Limb (tissue), 2 donors: ENCODE measurements around the gene MAMLD1.
A peak's percentile ranks its signal among the peaks of the same experiment; 100 is the strongest.
"Not testable (repeated sequence)": the region's sequence is repeated elsewhere in the genome, so short reads cannot be mapped to it uniquely, and the experiment has no call there.

Source experiments
- DNase-seq, 2 donors: peaks; one replicate each; pipeline ENCODE4 v3.0.0-alpha.2; 2016; ENCODE audit errors: extremely low spot score in 2 of 2

The MAMLD1 gene, protein sequence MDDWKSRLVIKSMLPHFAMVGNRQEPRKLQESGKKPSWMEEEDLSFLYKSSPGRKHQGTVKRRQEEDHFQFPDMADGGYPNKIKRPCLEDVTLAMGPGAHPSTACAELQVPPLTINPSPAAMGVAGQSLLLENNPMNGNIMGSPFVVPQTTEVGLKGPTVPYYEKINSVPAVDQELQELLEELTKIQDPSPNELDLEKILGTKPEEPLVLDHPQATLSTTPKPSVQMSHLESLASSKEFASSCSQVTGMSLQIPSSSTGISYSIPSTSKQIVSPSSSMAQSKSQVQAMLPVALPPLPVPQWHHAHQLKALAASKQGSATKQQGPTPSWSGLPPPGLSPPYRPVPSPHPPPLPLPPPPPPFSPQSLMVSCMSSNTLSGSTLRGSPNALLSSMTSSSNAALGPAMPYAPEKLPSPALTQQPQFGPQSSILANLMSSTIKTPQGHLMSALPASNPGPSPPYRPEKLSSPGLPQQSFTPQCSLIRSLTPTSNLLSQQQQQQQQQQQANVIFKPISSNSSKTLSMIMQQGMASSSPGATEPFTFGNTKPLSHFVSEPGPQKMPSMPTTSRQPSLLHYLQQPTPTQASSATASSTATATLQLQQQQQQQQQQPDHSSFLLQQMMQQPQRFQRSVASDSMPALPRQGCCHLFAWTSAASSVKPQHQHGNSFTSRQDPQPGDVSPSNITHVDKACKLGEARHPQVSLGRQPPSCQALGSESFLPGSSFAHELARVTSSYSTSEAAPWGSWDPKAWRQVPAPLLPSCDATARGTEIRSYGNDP

DNA sequence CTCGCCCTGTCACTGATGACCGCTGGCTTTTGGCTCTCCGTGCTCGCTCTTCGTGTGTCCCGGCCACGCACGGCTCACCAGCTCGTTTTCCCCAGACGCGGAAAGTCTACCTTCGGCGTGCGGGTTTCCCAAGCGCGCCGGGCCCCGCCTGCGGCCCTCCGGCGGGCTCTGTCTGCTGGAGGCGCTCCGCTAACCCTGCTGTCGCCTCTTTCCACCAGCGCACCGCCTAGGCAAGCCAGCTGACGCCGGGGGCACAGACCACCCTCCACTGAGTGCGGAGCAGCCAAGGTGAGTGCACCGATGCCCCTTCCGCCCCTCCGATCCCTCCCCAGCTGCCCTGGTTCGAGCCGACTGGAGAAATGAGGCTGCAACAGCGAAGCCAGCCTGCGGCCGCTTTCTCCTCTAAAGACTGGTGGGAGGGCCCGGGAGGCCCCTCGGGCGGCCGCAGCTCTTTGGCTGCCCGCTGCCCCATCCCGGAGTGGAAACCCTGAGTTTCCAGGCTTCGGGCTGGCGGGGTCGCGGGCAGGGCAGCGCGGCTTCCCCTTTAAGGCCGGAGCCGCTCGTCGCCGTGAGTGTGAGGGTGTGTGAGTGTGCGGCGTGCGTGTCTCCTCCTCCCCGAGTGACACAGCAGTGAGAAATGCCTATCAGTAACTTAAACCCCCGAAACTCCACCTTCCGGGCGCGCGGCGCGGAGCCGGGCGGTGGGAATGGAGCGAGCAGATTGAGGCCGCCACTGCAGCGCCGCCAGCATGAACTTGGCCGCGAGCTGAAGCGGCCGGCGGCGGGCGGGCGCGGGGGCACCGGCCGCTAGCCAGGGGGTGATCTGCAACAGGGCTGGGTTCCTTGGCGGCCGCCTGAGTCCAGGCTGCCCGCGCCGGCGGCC, at the start of gene MAMLD1:
MAMLD1 (plus strand) TSS at position 719 of the 883 bp plus-strand sequence. CDS start 82,200 bp downstream, outside the sequence.
- peak; percentile 56 to 75 for DNase-seq

DNA sequence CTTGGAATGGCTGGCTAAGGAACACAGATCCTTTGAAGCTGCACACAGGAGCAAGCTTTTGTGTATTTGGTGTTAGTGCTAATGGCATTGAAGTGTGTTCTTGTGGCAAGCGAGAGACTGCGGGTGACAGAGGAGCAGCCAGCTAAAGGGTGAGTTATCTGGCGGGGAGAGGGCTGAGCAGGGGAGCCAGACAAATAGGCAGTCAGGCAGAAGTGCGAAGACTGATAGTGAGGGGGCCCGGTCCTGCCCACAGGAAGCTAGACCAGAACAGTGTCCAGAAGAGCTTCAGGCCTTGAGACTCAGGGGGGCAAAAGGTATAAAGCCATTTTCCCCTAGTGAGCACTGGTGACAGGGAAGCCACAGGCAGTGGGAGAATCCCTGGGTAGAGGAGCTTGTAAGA, 49.6 kb upstream of the MAMLD1 start:
- no peak for DNase-seq

DNA sequence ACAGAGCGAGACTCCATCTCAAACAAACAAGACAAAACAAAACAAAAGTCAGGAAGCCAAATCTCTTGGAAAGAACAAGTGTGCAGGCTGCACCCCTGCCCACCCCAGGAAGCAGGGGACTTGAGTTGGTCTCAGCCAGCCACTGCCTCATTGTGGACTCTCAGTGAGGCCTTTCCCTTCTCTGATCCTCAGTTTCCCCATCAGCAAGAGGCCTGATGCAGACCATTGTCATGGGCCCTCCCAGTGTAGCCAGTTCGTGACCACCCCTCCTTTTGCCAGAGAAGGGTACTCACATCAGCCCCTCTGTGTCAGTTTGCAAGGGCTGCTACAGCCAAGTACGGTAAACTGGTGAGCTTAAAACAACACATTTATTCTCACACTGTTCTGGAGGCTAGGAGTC, 48.9 kb upstream of the MAMLD1 start:
- DNase-seq = no peak

DNA sequence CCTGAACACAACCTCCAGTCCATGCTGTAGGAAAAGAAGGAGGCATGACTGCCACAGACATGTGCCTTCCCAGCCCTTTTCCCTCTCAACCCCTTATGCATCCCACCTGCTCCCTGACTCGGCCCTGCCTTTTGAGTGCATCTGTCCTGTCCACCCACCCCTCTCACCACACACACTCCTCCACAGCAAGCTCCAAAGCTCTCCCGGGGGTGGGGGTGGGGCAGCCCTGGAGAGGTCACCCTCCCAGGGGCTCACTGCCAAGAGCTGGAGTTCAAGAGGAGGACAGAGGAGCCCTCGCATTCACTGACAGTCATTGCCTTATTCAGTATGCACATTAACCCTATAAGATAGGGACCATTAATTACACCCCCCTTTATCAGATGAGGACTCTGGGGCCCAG, 46.6 kb upstream of the MAMLD1 start:
- no peak for DNase-seq

DNA sequence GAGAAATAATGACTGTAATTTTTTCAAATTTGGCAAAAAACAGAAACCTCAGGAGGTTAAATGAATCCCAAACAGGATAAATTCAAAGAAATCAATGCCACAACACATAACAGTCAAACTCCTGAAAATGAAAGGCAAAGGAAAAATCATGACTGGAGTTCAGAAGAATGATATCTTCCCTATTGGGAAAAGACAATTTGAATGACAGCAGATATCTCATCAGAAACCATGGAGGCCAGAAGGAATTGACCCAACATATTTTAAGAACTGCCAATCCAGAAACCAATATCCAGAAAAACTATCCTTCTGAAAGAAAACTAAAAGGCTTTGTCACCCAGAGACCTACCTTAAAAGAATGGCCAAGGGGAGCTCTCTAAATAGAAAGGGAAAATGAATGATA, 40.1 kb upstream of the MAMLD1 start:
- no peak for DNase-seq

DNA sequence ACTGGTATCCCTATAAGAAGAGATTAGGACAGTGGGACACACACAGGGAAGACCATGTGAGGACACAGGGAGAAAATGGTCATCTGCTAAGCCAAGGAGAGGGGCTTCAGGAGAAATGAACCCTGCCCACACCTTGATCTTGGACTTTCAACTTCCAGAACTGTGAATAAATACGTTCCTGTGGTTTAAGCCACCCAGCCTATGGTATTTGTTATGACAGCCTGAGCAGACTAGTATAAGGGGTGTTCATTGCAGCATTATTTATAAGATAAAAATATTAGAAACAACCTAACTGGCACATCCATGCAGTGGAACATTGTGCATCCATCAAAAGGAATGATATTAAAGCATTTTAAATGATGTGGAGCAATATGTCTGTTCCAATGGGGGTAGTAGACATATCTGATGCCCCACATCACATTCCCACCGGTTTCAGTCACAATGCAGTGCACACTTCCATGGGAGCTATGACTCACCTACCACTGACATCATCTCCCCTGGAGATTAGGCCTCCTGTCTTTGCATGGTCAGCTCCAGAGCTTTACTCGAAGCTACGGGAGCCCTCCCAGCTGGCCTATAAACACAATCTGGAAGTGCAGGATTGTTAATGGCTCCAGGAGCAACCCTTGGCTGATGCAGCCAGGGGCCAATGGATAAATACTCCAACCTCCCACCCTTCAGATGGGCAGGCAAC, 38.9 kb upstream of the MAMLD1 start:
- no peak for DNase-seq

DNA sequence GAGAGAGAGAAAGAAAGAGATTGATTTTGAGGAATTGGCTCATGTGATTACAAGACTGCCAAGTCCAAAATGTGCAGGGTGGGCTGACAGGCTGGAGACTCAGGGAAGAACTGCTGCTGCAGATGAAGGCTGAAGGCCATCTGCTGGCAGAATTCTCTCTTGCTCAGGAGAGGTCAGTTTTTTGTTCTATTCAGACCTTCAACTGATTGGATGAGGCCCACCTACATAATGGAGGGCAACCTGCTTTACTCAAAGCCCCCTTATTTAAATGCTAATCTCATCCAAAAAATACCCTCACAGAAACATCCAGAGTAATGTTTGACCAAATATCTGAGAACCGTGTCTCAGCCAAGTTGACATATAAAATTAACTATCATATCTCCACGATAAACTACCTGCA, 38.2 kb upstream of the MAMLD1 start:
- no peak for DNase-seq

DNA sequence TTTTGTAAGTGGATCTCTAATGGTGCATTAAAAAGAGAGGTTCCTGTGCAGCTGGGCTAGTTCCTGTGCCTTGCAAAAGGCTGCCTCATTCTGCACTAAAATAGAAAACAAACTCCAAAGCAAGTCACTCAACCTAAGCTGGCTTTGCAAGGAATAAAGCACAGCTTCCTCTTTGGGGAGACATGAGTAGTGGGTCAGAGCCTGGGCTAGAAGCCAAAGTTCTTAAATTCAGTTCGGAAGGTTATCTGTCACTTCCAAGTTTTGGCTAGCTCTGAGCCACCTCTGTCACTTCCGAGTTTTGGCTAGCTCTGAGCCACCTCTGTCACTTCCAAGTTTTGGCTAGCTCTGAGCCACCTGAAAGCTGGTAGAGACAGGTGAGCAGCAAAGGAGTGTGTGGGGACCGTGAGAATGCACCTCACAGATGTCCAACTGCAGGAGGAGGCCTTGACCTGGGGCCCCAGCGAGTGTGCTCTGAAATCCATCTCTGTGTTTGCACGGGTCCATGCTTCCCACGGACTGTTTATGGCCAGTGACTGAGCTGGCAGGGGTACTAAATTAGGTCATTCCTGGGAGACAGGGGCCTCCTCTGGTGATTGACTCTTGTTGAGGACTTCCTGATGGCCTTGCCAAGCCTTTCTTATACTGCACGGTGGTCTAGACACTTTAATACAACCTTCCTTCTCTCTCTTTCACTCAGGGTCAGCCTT, 36.4 kb upstream of the MAMLD1 start:
- no peak for DNase-seq

DNA sequence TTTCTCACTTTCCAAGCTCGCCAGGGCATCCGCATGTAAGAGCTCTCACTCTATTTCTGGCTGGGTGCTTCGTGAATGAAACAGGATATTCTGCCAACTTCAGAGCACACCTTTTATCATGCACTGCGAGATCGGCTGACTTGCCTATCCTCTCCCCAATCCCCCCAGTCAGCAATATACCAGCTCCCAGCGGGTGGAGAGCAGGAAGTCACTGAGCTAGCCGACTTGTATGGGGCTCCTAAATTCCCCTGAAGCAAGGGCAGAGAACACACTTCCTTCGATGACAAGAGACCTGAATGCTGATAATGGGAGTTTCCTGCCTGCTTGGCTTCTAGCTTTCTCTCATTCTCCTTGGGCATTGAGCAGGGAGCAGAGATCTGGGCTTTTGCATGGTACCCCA, 33.8 kb upstream of the MAMLD1 start:
- no peak for DNase-seq

DNA sequence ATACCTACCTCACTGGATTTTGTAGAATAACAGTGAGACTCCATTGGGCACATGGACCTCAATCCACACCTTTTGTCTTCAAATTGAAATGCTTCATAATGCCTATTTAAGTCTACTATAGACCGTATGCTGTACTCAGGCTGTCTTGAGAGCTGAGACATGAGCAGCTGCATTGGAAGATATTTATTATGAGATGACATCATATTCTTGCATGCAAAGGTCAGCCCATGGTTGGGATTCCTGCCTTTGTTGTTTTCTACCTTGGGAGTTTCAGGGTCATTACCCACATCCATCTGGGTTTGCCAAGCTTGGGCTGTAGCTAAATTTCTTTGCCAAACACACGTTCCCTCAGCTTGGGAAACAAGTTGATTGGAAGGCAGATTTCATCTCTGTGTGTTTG, 33.2 kb upstream of the MAMLD1 start:
- no peak for DNase-seq

DNA sequence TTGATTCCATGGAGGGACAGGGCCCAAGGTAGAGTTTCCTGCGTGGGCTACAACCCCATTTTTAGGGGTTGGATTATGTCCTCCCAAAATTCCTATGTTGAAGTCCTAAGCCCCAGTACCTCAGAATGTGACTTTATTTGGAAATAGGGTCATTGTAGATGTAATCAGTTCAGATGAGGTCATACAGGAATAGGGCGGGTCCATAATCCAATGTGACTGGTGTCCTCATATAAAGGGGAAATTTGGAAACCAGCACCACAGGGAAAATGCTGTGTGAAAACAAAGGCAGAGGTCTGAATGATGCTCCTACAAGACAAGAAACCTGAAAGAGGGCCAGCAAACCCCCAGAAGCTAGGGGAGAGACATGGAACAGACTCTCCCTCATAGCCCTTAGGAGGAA, 31.1 kb upstream of the MAMLD1 start:
- no peak for DNase-seq

DNA sequence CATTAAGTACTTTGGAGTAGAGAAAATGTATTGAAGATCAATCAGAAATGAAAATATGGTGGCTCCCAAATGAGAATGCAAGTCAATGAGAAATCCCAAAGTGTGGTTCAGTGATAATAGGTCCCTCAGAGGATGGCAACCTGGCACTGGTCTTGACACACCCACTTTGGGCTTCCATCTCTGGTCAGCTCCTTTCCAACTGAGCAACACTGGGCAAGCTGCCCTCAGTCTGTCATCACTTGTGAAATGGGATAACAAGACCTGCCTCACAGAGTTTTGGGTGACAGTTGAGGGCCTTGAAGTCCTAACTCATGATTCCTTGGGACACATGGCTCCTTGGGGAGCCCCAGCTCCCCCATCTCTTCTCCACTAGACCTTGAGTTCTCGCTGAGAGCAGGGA, 29.0 kb upstream of the MAMLD1 start:
- DNase-seq = no peak

DNA sequence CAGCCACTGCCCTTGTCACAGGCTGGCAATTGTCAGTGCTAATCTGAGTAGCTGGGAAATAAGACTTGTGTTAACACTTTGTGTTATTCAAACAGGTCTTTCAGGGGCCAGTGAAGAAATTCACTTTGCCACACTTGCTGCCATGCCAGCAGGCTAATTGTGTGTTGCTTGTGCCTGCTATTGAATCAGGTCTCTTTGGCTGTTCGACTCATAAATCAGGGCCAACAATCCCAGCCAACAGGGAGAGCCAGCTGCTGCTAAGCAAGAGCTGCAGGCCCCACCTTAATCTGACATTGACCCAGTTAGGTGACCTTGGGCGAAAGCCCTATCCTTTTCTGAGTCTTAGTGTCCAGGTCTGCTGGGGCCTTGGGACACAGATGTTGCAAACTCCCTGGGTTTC, 28.1 kb upstream of the MAMLD1 start:
- DNase-seq = no peak

DNA sequence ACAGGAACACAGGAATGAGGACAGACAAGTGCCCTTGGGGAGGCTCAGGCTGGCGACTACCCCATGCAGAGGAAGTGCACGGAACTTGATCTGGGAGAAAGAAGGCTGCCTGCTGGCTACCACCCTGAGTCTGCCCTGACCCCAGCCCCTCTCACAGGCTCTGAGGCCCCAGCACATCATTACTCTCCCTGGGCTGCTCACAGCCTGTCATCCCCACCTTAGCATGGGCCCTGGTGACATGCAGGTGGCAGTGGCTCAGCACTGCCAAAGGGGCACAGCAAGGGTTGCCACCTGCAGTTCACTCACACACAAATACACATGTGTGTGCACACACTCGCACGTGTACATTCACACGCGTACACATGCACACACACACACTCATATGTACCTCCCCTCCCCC, 26.1 kb upstream of the MAMLD1 start:
- no peak for DNase-seq

DNA sequence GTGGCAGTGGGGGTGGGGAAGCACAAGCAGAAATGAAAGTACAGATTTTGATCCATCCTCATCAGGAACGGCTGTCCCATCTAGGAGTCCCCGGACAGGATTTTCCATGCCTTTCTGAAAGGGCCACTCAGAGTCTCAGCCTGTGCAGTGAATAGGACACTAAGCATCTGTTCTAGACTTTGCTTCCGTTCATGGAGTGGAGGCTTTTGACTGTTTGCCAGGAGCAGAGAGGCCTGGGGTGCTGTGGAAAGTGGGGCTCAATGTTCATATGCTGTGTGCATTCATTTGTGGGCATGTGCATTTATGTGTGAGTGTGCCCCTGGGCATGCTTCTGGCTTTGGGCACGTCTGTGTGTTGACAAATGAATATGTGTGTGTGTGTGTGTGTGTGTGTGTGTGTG, 25.6 kb upstream of the MAMLD1 start:
- DNase-seq = peak in 1 of 2 donors; percentile 37

DNA sequence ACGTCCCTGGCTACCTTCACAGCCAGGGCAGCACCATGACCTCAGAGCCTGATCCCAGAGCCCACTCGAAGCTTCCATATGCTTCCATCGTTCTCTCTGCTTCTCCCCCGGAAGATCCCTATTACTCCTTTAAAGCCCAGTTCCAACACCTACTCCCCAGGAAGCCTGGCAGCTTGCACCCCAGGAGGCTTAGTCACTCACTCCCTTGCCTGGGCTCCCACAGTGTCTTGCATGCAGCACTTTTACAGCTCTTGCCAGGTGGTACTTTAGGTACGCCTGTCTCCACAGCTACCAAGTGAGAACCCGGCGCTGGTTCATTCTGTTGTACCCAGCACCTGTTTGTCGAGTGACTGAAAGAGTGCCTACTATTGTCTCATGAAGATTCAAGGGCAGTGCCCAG, 24.5 kb upstream of the MAMLD1 start:
- DNase-seq = no peak

DNA sequence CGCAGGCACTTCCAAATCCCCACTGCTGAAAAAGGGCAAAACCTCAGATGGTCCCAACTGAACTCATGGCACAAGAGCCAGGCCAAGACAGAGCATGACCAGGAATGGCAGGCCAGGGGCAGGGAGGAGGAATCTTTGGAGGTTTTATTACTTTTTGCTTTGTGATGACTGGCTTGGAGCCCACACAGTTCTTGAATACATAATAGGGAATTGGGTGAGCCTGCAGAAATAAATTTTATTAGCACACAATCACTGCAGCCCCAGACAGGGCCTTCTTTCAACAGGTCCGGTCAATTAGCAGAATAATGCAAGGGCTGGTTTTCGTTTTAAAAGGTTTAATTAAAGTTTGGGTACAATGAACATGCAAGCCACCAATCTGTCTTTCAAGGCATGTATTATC, 23.4 kb upstream of the MAMLD1 start:
- no peak for DNase-seq

DNA sequence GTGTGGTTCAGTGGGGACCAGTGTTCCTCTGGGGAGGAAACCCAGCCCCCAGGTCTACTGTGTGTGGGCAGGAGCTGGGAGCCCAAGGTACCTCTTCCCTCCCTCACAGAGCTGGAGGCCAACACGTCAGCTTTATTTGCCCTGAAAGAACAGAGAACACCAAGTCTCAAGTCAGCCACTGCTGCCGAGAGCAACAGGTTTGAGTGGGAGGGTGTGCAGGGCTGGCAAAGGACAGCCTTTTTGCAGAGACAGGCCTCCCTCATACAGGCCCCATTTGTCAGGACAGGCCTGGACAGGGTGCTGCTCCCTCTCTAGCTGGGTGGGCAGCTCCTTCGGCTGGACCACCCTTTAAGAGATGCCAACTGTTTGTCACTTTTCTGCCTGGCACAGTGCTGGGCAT, 22.8 kb upstream of the MAMLD1 start:
- DNase-seq = not testable (repeated sequence)

DNA sequence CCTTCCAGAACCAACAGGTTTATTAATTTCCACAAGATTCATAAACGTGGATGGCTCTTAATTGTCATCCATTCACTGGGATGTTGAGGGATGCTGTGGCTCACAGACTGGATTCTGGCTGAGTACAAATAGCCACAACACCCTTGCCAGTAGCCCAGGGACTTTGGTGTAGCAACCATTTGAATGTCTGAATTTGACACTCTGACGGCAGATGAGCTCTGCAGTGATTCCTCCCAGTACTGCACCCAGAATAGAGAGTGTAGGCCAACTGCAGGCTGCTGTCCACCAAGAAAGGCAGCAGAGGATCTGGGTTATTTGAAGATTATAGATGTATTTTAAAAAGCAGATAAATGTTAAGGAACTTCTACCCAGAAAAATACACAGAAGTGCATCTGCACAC, 15.6 kb upstream of the MAMLD1 start:
- DNase-seq = no peak

DNA sequence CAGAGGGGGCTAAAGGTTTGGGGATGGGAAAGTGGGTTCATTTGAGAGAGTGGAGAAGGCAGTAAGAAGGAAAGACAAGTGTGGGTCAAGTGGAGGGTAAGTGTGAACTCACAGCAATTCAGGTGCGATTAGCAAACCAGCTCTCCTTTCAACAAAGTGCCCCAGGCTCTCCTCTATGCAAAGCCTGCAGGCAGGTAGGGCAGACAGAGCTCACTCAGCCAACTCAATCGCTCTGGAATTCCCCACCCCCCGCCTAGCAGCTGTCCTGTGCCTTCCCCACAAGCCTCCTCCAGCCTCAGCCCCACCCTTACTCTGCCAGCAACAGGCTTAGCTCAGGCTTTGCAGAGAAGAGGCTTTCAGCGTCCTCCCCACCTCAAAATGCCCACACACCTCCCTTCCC, 14.8 kb upstream of the MAMLD1 start:
- DNase-seq = peak in 1 of 2 donors; percentile 33

DNA sequence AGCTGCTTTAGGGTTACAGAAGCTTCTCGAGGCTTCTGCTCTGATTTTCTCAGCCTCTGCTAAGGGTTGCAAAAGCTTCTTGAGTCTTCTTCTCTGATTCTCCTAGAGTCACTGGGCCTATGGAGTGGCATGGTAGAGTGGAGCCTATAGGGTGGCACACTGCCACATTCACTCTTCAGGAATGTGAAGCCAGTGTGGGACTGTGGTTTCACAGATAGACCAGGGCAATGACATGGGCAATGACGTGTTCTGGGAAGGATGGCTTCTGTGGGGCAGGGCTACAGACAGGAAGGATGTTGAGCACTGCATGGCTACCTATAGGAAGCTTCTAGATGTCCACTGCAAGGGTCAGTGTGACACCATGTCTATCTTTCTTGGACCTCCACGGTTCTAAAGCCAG, 11.0 kb upstream of the MAMLD1 start:
- no peak for DNase-seq
